ENCODE results near the gene NPIPB8. TPM values are rescaled to one million over a fixed set of nuclear protein-coding genes. Genes with fewer than 3 reads are reported as not detected.

Gene NPIPB8
- total and polyA plus RNA-seq, 2 of the 13 experiments (the other 11 are each of a cell fraction or from before 2014, with no cell fraction given) = 0.49 to 2.3 TPM

GRCh38 chr16:28596840-28597691 is 40.8 kb upstream of the NPIPB8 start, which contains the start of gene SULT1A2 (continued):
- TF ChIP-seq PREB (CRISPR knock-in tag; IDR thresholded peaks at IDR 0.05) (no peak), FOXJ3 (CRISPR knock-in tag; IDR thresholded peaks at IDR 0.05; ENCODE audit: borderline replicate concordance) (no peak), ZC3H4 (CRISPR knock-in tag; IDR thresholded peaks at IDR 0.05; ENCODE audit: borderline replicate concordance) (peak; percentile 51; the same call in 1 of the 2 replicates), ZNF337 (CRISPR knock-in tag; IDR thresholded peaks at IDR 0.05; ENCODE audit: borderline replicate concordance, low read depth) (no peak), ZSCAN31 (CRISPR knock-in tag; IDR thresholded peaks at IDR 0.05; ENCODE audit: low read depth) (no peak), ZNF569 (CRISPR knock-in tag; IDR thresholded peaks at IDR 0.05; ENCODE audit: borderline replicate concordance) (no peak), ZFP82 (CRISPR knock-in tag; IDR thresholded peaks at IDR 0.05; ENCODE audit: borderline replicate concordance) (no peak), ZNF282 (IDR thresholded peaks at IDR 0.05; ENCODE audit: partially characterized antibody) (no peak), ZBTB46 (CRISPR knock-in tag; IDR thresholded peaks at IDR 0.05; ENCODE audit: borderline replicate concordance) (no peak), NR2F2 (IDR thresholded peaks at IDR 0.05; ENCODE audit: borderline replicate concordance, low read depth) (no peak), NPAS2 (CRISPR knock-in tag; IDR thresholded peaks at IDR 0.05; ENCODE audit: borderline replicate concordance) (no peak), MLXIP (CRISPR knock-in tag; IDR thresholded peaks at IDR 0.05; ENCODE audit: borderline replicate concordance) (no peak), PHF8 (CRISPR knock-in tag; IDR thresholded peaks at IDR 0.05) (no peak), ERF (CRISPR knock-in tag; IDR thresholded peaks at IDR 0.05) (no peak; the same call in 1 of the 2 replicates), GTF2F1 (IDR thresholded peaks at IDR 0.05; ENCODE audit: low read length) (no peak), MNT (IDR thresholded peaks at IDR 0.05) (no peak), AHR (CRISPR knock-in tag; IDR thresholded peaks at IDR 0.05) (no peak), KMT2A (CRISPR knock-in tag; IDR thresholded peaks at IDR 0.05) (no peak; the same call in 1 of the 2 replicates), RELA (CRISPR knock-in tag; IDR thresholded peaks at IDR 0.05) (no peak), ZNF160 (CRISPR knock-in tag; IDR thresholded peaks at IDR 0.05) (no peak), ZNF501 (CRISPR knock-in tag; IDR thresholded peaks at IDR 0.05) (no peak; the same call in 1 of the 2 replicates), SALL1 (CRISPR knock-in tag; IDR thresholded peaks at IDR 0.05) (no peak)

Data from HepG2 (cell line).